GM19455 (cell line): ENCODE measurements around the gene FOXK1.
"Not testable (repeated sequence)": the region's sequence is repeated elsewhere in the genome, so short reads cannot be mapped to it uniquely, and the experiment has no call there.

ENCODE experiments used
- ATAC-seq: cut with Tn5 transposase; IDR thresholded peaks from one replicate; pipeline ENCODE4 v1.9.1; 2021; ENCODE audit not compliant: unreplicated experiment

FOXK1 gene

DNA sequence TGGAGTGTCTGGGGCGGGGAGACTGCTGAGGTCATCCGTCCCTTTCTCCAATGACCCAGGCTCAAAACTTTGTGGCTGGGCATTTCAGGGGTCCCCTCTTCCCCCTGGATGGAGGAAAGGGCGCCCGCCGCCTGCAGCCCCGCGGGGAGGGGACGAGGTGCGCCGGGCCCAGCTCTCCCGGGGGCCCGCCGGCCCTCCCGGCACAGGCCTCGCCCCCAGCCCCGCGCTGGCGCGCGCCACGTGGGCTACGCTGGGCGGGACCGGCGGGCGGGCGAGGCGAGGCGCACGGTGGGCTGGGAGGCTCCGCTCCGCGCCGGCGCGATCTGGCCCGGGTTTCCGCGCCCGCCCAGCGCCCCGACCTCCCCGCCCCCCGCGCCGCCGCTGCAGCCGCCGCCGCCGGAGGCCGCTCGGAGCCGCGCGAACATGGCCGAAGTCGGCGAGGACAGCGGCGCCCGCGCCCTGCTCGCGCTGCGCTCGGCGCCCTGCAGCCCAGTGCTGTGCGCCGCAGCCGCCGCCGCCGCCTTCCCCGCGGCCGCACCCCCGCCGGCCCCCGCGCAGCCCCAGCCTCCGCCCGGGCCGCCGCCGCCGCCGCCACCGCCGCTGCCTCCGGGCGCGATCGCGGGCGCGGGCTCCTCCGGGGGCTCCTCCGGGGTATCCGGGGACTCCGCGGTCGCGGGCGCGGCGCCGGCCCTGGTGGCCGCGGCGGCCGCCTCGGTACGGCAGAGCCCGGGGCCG lies at the start of gene FOXK1:
TSS of gene FOXK1 (plus strand) at position 410 of the 735 bp plus-strand sequence. CDS start at position 424, 14 bp downstream.
- peak; percentile 56 for ATAC-seq

DNA sequence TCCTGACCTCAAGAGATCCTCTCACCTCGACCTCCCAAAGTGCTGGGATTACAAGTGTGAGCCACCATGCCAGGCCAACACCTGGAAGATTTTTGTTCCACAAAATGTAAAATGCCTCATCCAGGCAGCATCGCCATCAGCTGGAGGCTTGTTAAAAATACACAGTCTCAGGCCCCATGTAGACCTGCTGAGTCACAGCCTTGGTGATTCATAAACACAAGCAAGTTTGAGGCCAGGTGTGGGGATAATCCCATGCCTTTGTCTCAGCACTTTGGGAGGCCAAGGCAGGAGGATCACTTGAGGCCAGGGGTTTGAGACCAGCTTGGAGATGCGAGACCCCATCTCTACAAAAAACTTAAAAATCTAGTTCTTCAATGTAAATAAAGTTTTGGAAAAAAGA lies 49.1 kb upstream of the FOXK1 start:
- ATAC-seq: no peak

DNA sequence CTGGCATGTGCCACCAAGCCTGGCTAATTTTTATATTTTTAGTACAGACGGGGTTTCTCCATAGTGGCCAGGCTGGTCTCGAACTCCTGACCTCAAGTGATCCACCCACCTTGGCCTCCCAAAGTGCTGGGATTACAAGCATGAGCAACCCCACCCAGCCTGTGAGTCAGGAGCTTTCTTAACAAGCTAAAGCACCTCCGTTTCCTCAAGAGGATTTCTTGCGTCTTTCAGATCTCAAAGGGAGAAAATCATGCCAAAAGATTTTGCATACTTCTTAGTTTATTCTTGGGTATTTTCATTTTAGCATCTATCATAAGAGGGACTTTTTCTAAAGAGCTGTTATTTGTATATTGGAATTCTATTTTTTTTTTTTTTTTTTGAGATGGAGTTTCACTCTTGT lies 47.9 kb upstream of the FOXK1 start:
- ATAC-seq: no peak

DNA sequence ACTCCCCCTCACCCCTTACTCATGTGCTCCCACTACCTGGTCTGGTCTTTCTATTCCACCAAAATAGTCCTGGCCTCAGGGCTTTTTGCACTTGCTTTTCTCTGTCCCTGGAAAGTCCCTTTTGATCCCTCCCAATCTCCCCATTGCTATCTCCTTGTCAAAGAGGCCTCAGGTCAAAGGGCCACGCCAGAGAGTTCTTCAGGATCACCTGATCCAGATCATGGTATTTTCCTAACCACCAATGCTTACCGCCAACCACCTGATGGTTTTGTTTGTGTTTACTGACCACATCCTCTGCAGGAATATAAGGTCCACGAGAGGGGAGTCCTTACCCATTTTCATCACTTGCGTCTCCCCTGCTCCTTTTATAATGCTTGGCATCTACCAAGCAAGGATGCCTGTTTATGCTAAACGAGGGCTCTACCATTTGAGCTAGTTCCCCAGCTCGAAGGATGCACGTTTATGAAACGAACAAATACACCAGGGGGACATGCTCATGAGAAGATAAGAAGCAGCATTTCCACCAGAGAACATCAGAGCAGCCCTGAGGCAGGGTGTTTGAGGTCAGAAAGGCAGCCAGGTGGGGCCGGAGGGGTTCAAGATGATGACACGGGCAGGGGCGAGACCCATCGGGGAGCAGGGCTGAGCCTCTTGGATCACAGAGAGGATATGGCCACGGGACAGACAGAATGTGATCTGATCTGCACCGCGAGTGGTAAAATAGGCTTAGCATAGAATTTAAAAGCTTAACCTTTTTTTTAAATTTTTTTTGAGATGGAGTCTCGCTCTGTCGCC lies 43.1 kb upstream of the FOXK1 start:
- ATAC-seq: no peak

DNA sequence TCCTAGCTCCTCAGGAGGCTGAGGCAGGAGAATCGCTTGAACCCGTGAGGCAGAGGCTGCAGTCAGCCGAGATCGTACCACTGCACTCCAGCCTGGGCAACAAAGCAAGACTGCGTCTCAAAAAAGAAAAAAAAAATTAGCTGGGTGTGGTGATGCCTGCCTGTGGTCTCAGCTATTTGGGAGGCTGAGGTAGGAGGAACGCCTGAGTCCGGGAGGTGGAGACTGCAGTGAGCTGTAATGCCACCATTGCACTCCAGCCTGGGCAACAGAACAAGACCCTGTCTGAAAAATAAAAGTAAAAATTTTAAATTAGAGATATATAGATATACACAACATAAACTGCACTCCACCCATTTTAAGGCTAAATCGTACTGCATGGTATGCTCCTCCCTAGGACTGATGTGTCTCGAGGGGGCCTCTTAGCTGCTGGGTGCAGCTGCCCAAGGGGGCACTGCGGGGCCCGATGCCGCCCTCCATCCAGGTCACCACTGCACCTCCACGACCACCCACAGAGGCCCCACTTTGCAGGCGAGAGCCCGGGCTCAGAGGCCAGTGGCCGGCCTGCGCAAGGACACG lies 40.9 kb upstream of the FOXK1 start:
- no peak for ATAC-seq

DNA sequence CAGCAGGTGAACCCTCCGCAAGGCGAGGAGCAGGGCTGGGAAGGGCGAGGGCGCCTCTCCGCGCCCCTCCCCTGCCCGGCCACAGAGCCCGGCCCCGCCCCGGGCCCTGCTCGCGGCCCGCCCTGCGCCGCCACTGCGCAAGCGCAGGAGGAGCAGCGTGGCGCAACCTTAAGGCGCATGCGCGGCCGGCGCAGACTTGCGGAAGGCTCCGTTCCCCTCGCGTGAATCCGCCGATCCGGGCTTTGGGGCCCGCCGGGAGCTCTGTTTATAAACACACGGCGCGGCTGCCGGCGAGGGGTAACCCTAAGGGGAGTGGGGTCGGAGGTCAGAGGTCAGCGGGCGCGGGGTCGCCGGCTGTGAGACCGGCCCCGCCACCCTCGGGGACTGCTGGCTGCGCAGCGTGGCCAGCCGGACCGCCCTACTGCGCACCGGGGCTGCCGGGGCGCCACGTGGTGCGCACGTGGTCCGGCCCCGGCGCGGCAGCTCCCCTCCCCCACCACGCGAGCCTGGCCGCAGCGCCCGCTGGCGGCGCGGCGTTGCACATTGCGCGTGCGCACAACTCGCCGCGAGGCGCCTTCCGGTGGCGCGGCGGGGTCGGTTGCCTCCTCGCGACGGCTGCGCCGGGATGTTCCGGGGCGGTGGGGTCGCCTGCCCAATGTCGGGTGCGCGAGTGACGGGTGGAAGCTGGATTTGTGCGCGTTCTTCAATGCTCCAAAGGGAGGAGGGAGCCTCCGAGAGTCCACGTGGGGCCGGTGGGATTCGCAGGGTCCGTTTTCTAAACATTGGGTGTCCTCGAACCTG lies 40.2 kb upstream of the FOXK1 start:
- peak; percentile 82 for ATAC-seq

DNA sequence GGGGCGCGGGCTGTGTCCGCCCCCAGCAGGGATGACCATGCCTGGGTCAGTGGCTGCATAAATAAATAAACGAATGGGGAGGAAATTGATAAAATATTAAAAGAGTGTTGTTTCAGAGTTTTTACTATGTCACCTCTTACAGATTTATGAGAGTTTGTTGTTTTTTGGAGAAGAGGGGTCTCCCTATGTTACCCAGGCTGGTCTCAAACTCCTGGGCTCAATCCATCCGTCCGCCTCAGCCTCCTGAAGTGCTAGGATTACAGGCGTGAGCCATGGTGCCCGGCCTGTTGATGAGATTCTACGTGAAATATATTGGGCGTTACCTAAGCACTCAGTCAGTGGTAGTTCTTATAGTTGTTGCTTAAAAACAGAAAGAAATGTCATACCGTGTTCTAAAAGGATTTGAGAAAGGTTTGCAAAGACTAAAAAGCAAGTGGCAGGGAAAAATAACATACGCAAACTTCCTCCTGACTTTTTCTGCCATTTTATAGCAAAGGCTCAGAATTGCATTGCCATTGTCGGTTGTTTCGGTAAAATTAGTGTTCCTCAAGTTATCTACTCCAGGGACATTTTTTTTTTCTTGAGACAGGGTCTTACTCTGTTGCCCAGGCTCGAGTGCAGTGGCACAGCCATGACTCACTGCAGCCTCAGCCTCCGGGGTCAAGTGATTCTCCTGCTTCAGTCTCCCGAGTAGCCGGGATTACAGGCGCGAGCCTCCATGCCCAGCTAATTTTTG lies 39.5 kb upstream of the FOXK1 start:
- no peak for ATAC-seq

DNA sequence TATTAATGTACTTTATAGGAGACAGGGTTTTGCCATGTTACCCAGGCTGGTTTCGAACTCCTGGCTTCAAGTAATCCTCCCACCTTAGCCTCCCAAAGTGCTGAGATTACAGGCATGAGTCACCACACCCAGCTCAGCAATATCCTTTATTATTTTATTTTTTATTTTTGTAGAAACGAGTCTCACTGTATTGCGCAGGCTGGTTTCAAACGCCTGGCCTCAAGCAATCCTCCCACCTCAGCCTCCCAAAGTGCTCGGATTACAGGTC lies 39.0 kb upstream of the FOXK1 start:
- not testable (repeated sequence) for ATAC-seq

DNA sequence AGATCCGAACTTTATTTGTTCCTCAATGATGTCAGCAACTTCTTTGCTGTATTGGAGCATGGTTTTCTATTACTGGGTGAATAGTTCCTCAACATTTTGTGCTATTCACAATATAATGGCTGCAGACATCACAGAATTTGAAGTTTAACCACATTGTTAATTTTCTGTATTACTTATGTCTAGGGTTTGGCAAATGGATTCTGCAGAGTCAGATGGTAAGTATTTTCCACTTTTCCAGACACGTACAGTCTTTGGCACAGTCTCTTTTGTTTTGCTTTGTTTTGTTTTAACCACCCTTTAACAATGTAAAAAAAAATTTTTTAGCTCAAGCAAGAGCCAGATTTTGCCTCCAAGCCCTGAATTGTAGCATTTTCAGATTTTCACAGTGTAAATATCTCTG lies 36.8 kb upstream of the FOXK1 start:
- ATAC-seq: no peak

DNA sequence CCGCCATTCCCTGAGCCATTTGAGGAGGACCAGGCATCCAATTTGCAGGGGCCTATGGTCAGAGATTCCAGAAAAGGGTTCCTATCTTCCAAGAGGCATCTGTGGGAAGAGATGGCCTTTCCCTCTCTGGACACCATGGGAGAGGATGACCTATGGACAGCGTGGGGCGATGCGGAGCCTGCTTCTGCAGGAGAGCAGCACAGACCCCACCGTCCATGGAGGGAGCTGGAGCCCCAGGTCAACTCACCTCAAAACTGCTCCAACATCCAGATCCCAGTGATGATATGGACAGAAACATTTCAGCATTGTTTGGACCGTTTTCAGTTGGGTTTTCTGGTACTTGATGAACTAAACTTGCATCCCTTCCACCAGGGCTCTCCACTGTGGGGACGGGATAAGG lies 34.0 kb upstream of the FOXK1 start:
- ATAC-seq: no peak

DNA sequence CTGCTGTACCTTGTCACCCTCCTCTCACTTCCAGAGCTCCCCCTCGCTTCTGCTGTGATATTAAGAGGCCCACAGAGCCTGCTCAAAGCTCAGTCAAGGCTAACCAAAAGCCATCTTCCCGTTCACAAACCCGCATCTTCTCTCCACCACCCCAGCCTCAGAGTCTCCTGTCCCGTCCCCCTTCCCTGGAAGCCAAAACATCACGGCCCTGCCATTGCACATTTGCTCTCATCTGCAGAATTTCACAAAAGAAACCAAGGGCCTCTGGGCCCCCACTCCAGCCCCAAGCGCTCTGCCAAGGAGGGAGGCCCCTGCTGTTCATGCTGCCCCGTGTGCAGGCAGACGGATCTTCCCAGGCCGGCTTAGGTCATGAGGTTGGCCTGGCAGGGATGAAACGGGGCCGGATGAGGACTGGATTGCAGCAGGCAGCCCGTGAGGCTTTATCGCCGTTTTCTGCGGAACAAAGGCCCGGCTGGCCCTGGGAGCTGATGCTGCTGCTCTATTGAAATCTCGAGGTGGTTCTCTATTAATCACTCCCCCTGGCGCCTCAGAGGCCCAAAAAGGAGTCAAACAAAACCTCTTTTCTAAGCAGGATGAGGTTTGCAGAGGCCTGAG lies 31.6 kb upstream of the FOXK1 start:
- ATAC-seq: no peak

DNA sequence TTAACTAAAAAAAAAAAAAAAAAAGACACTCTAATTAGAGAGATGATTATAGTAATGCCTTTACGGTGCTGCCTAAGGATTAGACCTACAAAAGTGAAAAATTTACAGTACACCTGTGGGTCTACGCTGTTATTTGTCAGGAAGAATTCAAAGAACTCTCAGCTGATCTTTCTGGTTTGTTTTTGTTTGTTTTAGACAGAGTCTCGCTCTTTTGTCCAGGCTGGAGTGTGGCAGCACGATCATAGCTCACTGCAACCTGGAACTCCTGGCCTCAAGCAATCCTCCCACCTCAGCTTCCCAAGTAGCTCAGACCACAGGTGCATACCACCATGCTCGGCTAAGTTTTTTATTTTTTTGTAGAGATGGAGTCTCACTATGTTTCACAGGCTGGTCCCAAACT lies 28.3 kb upstream of the FOXK1 start:
- ATAC-seq: no peak

DNA sequence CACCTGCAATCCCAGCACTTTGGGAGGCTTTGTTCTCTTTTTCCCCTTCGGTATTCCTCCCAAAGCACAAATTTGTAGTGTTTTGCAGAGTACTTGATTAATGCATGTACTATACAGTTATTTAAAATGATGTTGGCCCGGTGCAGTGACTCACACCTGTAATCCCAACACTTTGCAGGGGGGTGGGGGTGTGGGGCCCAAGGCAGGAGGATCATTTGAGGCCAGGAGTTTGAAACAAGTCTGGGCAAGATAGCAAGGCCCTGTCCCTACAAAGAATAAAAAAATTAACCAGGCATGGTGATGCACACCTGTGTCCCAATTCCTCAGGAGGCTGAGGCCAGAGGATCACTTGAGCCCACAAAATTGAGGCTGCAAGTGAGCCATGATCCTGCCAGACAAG lies 26.8 kb upstream of the FOXK1 start:
- no peak for ATAC-seq

DNA sequence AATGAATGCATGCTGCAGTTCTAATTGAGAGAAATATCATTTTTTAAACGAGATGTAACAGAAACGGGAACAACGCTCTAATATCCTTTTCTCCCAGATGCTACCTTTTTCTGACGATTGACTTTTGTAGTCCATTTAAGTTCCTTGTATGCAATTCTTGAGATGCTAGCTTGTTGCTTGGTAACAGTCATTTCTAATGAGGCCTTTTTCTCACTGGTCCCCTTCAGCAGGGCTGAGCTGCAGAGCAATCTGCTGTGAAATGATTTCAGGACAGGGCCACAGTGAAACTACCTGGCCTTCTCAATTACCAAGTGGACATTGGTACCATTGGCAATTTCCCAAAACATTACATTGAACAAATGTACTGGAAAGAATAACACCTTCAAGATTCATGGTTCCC lies 26.2 kb upstream of the FOXK1 start:
- ATAC-seq: no peak

DNA sequence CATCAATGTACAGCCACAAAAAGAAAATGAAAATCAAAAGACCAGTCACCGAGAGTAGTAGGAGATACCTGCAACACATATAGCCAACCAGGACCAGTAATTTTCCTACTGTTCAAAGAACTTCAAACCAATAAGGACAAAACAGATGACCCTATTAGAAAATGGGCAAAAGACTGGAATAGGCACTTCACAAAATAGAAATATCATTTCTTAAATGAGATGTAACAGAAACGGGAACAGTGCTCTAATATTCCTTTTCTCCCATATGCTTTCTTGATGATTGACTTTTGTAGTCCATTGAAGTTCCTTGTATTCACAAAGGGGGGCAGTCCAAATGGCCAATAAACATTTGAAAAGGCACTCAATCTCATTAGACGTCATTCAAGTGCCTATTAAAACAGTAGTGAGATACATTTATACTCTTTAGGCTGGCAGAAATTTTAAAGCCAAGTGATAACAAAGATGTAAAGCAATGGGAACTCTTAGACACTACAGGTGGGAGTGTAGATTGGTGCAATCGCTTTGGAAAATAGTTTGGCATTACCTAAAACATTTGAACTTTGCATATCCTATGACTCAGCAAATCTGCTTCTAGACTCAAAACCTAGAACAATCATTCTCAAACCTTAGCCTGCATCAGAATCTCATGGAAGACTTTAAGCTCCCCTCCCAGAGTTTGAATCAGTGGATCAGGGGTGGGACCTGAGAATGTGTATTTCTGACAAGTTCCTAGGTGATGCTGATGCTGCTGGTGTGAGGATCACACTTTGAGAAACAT lies 24.3 kb upstream of the FOXK1 start:
- ATAC-seq: no peak

DNA sequence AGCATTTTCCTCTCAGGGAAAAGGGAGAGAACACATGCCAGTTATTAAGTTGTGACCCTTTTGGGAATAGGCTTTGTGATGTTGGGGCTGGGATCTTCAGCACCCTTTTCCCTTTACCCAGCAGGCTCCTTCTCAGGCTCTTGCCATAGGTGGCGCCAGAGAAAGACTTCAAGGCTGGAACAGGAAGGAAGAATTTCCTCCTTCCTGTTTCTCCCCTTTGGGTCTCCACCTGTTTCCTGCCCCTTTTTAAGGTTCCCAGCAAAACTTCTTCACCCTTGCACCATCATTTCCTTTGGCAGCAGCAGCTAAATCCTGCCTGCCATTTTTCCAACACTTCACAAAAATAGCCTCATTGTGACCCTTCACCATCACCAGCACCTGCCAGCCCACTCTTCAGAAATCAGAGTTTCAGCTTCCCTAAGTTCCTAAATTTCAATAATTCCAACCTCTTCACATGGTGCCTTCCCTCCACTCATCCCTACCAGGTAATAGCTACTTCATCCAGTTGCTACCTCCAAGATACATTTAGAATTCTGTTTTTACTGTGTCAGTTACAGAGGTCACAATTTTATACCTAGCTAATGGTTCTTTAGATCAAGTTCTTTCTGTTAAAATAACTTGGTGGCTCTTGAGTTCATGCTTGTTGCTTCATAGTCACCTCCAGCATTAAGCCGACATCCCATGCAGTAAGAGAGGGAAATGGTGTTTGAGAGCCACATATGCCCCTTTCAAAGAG lies 22.4 kb upstream of the FOXK1 start:
- ATAC-seq: no peak

DNA sequence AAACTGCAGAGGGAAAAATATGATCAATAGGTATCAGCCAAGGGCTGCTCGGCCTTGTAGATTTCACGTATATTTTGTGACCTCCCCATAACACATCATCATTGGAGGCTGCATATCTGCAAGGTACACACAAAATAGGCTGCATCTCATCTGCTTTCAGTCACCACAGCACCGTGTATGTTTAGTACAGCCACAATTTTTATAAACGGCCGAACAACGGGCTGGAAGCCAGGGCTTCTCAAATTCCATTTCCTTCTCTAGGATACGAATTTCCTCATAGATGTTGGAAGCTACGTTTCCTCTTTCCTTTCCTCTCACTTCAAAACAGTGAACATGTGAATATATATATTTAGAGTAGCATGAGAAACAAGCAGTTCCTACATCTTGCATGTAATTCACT lies 20.2 kb upstream of the FOXK1 start:
- ATAC-seq: no peak

DNA sequence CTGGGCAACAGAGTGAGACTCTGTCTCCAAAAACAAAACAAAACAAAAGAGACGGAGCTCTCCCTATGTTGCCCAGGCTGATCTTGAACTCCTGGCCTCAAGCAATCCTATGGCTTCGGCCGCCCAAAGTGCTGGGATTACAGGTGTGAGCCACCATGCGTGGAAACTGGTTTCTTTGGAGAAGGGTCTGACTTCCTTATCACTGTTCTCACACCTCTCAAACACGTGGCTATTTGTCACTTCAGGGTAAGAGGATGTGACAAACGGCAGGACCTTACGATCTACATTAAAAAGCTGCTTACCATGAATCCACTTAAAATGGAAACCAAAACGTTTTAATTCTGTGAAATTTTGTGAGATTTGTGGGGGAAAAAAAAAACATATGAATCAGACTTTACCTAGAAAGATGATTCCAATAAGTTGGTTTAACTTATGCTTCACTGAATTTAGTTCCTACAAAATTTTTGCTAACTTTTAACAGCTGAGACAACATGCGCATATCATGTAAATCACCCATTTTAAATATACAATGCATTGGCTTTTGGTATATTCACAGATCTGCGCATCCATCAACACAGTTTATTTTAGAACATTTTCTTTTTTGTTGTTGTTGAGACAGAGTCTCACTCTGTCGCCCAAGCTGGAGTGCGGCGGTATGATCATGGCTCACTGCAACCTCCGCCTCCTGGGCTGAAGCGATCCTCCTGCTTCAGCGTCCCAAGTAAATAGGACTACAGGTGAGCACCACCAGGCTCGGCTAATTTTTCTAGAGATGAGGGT lies 18.7 kb upstream of the FOXK1 start:
- no peak for ATAC-seq
